ENCODE results near the gene METAP1D. TPM values are rescaled to one million over a fixed set of nuclear protein-coding genes. Genes with fewer than 3 reads are reported as not detected.

Gene METAP1D
- total RNA-seq, 1 experiment from 2014 or later, result 15.8 TPM

GRCh38 chr2:171972329-171972982, 27.3 kb upstream of the METAP1D start:
- Histone ChIP-seq H3K9me2 (ENCODE audit: insufficient read depth) (no peaks in the 10 kb centered on the region), H3K36me3 (ENCODE audit: control insufficient read depth in 1 of 2, insufficient read depth in 2 of 2, low read length in 2 of 2) (peaks cover 0 to under 1% of the 10 kb centered on the region in 2 experiments; a peak in 1 of 4 replicates), H4K20me1 (ENCODE audit: insufficient read depth) (no peaks in the 10 kb centered on the region), H3K27me3 (ENCODE audit: insufficient read depth, low read length) (no peaks in the 10 kb centered on the region), H3K9ac (ENCODE audit: low read length) (no peak overlapping the region), H3K4me2 (ENCODE audit: low read length) (no peak overlapping the region), H2AFZ (ENCODE audit: low read depth, low read length, poor library complexity, severe bottlenecking) (no peak overlapping the region), H3K4me1 (ENCODE audit: control insufficient read depth in 1 of 2, insufficient read depth in 2 of 2, low read length in 2 of 2) (no peaks in the 10 kb centered on the region), H3K4me3 (replicated peaks in 1 of 2; ENCODE audit: low read depth in 1 of 2, low read length in 2 of 2) (no peak overlapping the region), H3K79me2 (ENCODE audit: insufficient read depth, low read length) (0 out of 2 replicates have a peak, but pooled peaks cover 3% of the 10 kb centered on the region), H3K27ac (ENCODE audit: low read depth, low read length) (no peak overlapping the region), H3K9me3 (ENCODE audit: control insufficient read depth in 1 of 2, insufficient read depth in 1 of 2, low read depth in 1 of 2, low read length in 2 of 2) (no peaks in the 10 kb centered on the region)
- BruUV-seq (replicated peaks), result no TSS peak
- ChIA-PET CTCF (no interaction called here), RAD21 (ENCODE audit: low non-redundant PET in 1 of 2, low total read pairs in 2 of 2, uncharacterized antibody in 2 of 2, unreplicated experiment in 2 of 2) (interaction anchor here in 1 of 2 experiments (0.7 kb wide), 1 partner anchor 25 kb away, joined by 4 read pairs; no protein-coding TSS in a partner anchor), POLR2A (no interaction called here)
- no peak for ATAC-seq
- no peak for DNase-seq (ENCODE audit: low read depth, low spot score)
- TF ChIP-seq, protein P1, sequence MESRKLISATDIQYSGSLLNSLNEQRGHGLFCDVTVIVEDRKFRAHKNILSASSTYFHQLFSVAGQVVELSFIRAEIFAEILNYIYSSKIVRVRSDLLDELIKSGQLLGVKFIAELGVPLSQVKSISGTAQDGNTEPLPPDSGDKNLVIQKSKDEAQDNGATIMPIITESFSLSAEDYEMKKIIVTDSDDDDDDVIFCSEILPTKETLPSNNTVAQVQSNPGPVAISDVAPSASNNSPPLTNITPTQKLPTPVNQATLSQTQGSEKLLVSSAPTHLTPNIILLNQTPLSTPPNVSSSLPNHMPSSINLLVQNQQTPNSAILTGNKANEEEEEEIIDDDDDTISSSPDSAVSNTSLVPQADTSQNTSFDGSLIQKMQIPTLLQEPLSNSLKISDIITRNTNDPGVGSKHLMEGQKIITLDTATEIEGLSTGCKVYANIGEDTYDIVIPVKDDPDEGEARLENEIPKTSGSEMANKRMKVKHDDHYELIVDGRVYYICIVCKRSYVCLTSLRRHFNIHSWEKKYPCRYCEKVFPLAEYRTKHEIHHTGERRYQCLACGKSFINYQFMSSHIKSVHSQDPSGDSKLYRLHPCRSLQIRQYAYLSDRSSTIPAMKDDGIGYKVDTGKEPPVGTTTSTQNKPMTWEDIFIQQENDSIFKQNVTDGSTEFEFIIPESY (IDR thresholded peaks at IDR 0.05; ENCODE audit: extremely low read depth, insufficient replicate concordance, low read length), result no peak
- no peak for TF ChIP-seq TCF7L2 (IDR thresholded peaks at IDR 0.05; ENCODE audit: borderline replicate concordance, extremely low read depth, insufficient read depth, insufficient read length)
- TF ChIP-seq, protein P2, sequence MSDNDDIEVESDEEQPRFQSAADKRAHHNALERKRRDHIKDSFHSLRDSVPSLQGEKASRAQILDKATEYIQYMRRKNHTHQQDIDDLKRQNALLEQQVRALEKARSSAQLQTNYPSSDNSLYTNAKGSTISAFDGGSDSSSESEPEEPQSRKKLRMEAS (IDR thresholded peaks at IDR 0.05), result no peak
- intact Hi-C loops (cut with micrococcal nuclease), result no loop called here

DNA sequence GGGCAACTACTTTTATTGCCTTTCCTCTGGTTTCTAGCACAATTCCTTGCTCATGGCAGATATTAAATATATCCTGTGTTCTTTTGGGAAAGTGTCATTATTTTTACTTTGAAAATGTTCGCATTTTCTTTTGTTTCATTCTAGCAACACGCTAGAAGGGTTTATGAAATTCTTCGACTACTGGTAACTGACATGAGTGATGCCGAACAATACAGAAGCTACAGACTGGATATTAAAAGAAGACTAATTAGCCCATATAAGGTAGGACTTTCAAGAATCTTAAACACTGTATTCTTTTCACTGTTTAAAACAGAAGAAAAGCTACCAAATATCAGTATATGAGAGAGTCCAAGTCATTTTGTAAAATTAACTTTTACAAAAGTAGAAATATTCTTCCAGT, 20.6 kb upstream of the METAP1D start:
- Histone ChIP-seq H3K36me3 (ENCODE audit: control insufficient read depth in 1 of 2, insufficient read depth in 2 of 2, low read length in 2 of 2) (peaks cover 6 to 10% of the 10 kb centered on the region in 2 experiments; a peak in 3 of 4 replicates), H2AFZ (ENCODE audit: low read depth, low read length, poor library complexity, severe bottlenecking) (no peak overlapping the region), H3K9me2 (ENCODE audit: insufficient read depth) (no peaks in the 10 kb centered on the region), H3K79me2 (ENCODE audit: insufficient read depth, low read length) (no peaks in the 10 kb centered on the region), H3K27ac (ENCODE audit: low read depth, low read length) (no peak overlapping the region), H3K9ac (ENCODE audit: low read length) (no peak overlapping the region), H3K4me2 (ENCODE audit: low read length) (no peak overlapping the region), H3K4me1 (ENCODE audit: control insufficient read depth in 1 of 2, insufficient read depth in 2 of 2, low read length in 2 of 2) (no peaks in the 10 kb centered on the region), H4K20me1 (ENCODE audit: insufficient read depth) (no peaks in the 10 kb centered on the region), H3K9me3 (ENCODE audit: control insufficient read depth in 1 of 2, insufficient read depth in 1 of 2, low read depth in 1 of 2, low read length in 2 of 2) (no peaks in the 10 kb centered on the region), H3K4me3 (replicated peaks in 1 of 2; ENCODE audit: low read depth in 1 of 2, low read length in 2 of 2) (no peak overlapping the region), H3K27me3 (ENCODE audit: insufficient read depth, low read length) (no peaks in the 10 kb centered on the region)
- POLR2A ChIA-PET, result no interaction called here
- RAD21 ChIA-PET (ENCODE audit: low non-redundant PET in 1 of 2, low total read pairs in 2 of 2, uncharacterized antibody in 2 of 2, unreplicated experiment in 2 of 2), result no interaction called here
- no TSS peak for BruUV-seq (replicated peaks)
- CTCF ChIA-PET, result no interaction called here
- no peak for ATAC-seq
- intact Hi-C loops (cut with micrococcal nuclease), result no loop called here
- no peak for DNase-seq (ENCODE audit: low read depth, low spot score)
- TF ChIP-seq EGR1 (IDR thresholded peaks at IDR 0.05; ENCODE audit: low read depth) (no peak), SRF (IDR thresholded peaks at IDR 0.05; ENCODE audit: low read depth) (no peak), CBX3 (IDR thresholded peaks at IDR 0.05; ENCODE audit: low read depth) (no peak), SP1 (IDR thresholded peaks at IDR 0.05; ENCODE audit: low read depth) (no peak), CEBPB (IDR thresholded peaks at IDR 0.05; ENCODE audit: low read depth) (no peak), TCF7L2 (IDR thresholded peaks at IDR 0.05; ENCODE audit: borderline replicate concordance, extremely low read depth, insufficient read depth, insufficient read length) (no peak), RAD21 (IDR thresholded peaks at IDR 0.05; ENCODE audit: low read depth) (no peak), SIN3A (IDR thresholded peaks at IDR 0.05; ENCODE audit: low read depth) (no peak), JUND (IDR thresholded peaks at IDR 0.05) (no peak)
- TF ChIP-seq, protein P3, sequence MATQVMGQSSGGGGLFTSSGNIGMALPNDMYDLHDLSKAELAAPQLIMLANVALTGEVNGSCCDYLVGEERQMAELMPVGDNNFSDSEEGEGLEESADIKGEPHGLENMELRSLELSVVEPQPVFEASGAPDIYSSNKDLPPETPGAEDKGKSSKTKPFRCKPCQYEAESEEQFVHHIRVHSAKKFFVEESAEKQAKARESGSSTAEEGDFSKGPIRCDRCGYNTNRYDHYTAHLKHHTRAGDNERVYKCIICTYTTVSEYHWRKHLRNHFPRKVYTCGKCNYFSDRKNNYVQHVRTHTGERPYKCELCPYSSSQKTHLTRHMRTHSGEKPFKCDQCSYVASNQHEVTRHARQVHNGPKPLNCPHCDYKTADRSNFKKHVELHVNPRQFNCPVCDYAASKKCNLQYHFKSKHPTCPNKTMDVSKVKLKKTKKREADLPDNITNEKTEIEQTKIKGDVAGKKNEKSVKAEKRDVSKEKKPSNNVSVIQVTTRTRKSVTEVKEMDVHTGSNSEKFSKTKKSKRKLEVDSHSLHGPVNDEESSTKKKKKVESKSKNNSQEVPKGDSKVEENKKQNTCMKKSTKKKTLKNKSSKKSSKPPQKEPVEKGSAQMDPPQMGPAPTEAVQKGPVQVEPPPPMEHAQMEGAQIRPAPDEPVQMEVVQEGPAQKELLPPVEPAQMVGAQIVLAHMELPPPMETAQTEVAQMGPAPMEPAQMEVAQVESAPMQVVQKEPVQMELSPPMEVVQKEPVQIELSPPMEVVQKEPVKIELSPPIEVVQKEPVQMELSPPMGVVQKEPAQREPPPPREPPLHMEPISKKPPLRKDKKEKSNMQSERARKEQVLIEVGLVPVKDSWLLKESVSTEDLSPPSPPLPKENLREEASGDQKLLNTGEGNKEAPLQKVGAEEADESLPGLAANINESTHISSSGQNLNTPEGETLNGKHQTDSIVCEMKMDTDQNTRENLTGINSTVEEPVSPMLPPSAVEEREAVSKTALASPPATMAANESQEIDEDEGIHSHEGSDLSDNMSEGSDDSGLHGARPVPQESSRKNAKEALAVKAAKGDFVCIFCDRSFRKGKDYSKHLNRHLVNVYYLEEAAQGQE (IDR thresholded peaks at IDR 0.05; ENCODE audit: low read depth), result no peak

Measured in HCT116 (cell line).